GM12873 (cell line): ENCODE data around the gene NBEAL2.

ENCODE experiments used
- CTCF ChIP-seq: IDR thresholded peaks from 2 replicates; pipeline ENCODE4 v1.5.1; 2012; ENCODE audit warnings: low read depth, mild to moderate bottlenecking, moderate library complexity, low read length, control low read depth; ENCODE audit not compliant: insufficient read depth; ENCODE audit errors: missing control alignments

NBEAL2 gene

GRCh38 chr3:47019201-47019600 is 39.7 kb downstream of the NBEAL2 start:
- TF ChIP-seq CTCF: no peak

DNA sequence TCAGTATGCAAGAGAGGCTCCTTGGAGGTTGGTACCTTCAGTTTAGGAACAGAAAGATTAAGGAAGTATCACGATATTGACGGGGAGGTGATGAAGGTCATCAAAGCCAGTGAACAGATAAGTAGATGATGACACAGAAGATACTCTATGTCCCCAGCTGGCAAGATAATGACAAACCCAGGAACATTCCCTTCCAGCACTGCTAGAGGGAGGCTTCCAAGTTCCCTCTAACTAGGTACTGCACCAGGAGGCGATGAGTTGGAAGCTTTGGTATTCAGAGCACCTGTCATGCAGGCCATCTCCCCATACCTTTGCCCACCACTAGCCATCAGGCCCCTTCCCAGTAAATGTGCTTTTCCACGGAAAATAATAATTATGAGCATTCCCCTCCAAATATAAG is 40.8 kb downstream of the NBEAL2 start:
- TF ChIP-seq CTCF: no peak

DNA sequence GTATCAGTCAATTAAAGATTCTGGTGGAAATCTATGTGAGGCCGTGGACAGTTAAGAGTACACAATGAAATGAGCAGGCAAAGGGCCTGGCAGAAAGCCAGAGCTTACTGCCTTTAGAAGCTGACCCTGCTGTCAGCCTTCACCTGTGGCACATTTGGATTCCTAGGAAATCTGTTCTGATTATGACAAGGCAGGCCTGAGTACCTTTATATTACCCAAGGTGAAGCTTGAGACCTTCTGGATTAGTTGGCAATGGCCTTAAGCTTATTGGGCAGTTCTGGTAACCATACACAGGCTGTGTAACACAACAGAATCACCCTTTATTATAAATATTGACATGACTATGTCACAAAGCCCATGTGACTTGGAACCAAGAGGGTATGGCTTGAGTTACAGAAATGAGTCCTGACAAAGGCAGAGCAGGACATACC is 43.2 kb downstream of the NBEAL2 start:
- TF ChIP-seq CTCF: no peak

- TF ChIP-seq CTCF: no peak
Measured at GRCh38 chr3:47024932-47025331, 45.5 kb downstream of the NBEAL2 start.

DNA sequence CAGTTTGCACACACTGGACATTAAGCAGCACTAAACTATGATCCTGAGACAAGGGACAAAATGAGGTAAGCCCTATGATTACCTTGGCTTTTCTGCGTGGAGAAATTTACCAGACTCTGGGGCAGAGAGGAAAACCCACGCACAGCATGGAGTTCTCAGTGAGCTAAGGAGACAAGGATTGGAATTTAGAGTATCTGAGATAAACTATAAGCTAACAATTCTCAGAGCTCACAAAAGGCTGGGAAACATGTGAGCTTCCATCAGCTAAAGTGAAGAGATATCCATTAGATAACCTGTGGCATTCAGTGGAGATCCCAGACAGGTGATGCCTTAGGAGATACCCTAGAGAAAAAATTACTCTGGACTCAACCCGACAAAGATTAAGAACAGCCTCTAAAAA is 48.7 kb downstream of the NBEAL2 start:
- TF ChIP-seq CTCF: no peak

DNA sequence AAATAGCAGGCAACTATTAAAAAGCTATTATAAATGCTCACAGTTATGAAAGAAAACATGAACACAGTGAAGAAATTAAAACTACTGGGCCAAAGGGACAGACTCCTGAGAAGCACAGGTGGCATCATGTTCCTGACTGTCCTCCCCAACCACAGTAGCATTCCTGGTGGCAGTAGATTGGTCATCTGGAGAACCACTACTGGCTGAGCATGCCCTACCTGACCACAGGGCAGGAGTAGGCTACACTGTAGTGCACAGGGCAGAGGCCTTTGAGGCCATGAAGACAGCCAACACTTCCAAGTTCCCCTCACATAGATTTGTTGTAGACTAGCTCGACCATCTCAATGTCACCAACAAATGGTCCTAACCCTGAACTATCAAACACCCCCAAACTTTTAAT is 49.2 kb downstream of the NBEAL2 start:
- TF ChIP-seq CTCF: no peak

DNA sequence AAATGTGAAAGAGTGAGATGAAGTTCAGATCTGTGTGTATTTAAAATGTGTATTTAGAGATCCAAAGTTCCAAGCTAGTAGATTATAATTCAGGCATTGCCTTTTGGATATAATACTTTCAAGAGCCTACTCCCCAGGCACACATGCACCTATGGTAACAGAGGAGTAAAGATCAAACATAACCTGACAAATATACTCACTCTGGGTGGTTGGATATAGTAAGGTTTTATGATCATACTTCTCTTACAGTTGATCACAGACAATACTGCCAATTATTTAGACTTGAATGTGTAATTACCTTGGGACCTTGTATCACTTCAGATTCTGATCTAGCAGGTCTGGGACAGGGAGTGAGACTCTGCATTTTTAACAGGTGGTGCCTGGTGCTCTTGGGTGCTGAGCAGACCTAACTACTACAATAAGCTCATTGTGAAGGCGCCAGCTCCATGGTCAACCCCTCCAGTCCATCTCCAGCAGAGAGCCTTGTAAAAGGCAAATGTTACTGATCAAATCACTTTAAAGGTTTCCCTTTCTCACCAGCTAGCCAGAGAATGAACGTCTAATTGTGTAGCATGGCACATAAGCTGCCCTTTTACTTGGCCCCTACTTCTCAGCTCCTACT is 55.5 kb downstream of the NBEAL2 start:
- TF ChIP-seq CTCF: no peak

DNA sequence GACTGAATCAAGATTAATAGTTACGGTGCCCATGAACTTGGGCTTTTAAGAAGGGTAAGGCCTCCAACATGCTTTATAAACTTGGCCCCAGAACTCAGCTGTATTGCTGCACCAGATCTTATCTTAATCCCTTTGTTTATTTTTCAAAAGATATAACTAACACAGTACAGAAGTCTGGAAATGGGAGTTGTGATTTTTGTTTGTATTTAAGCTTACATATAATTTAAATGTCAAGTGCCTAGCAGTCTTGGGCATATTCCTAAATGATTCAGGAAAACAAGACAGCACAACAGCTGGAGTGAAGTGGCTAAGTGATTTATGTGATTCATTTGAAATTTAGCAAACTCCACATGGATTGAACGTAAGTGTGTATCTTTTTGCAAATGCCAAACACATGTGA is 56.2 kb downstream of the NBEAL2 start:
- TF ChIP-seq CTCF: no peak
